Endodermal cell (in vitro differentiated cells): Measurements from ENCODE around the gene AMIGO1. TPM values are rescaled to one million over a fixed set of nuclear protein-coding genes. Genes with fewer than 3 reads are reported as not detected.

Experiments used
- DNase-seq: peaks from one replicate; pipeline ENCODE4 v3.0.0-alpha.2; 2017
- H3K27ac ChIP-seq: 2 replicates; pipeline ENCODE4 v1.5.1; 2013; ENCODE audit warnings: mild to moderate bottlenecking, low read depth, low read length, moderate library complexity
- H3K27me3 ChIP-seq: 2 replicates; pipeline ENCODE4 v1.6.1; 2013; ENCODE audit warnings: mild to moderate bottlenecking, low read length, moderate library complexity; ENCODE audit not compliant: insufficient read depth, control insufficient read depth, poor library complexity, severe bottlenecking
- H3K36me3 ChIP-seq: 2 replicates; pipeline ENCODE4 v1.7.0; 2013; ENCODE audit warnings: mild to moderate bottlenecking, low read length, moderate library complexity; ENCODE audit not compliant: control insufficient read depth, insufficient read depth
- H3K4me1 ChIP-seq: one replicate; pipeline ENCODE4 v1.7.0; 2013; ENCODE audit warnings: low read length; ENCODE audit not compliant: control insufficient read depth, insufficient read depth
- H3K4me3 ChIP-seq: 2 replicates; pipeline ENCODE4 v1.5.1; 2013; ENCODE audit warnings: mild to moderate bottlenecking, low read length, moderate library complexity
- H3K9ac ChIP-seq: 2 replicates; pipeline ENCODE4 v1.6.1; 2013; ENCODE audit warnings: mild to moderate bottlenecking, low read length, moderate library complexity; ENCODE audit not compliant: poor library complexity, severe bottlenecking; ENCODE audit errors: extremely low read depth
- H3K9me3 ChIP-seq: 2 replicates; pipeline ENCODE4 v1.6.1; 2013; ENCODE audit warnings: mild to moderate bottlenecking, low read length, moderate library complexity; ENCODE audit not compliant: control insufficient read depth
- H3K27ac Mint-ChIP-seq: 2 replicates; pipeline ENCODE4 v1.8.0; 2020; ENCODE audit warnings: mixed read lengths
- H3K27me3 Mint-ChIP-seq: 2 replicates; pipeline ENCODE4 v1.8.0; 2021; ENCODE audit warnings: mild to moderate bottlenecking, mixed read lengths; ENCODE audit not compliant: insufficient read depth
- H3K36me3 Mint-ChIP-seq: 2 replicates; pipeline ENCODE4 v1.8.0; 2020; ENCODE audit warnings: low read depth, mixed read lengths
- H3K4me1 Mint-ChIP-seq: 2 replicates; pipeline ENCODE4 v1.8.0; 2020; ENCODE audit warnings: mixed read lengths
- H3K4me3 Mint-ChIP-seq: 2 replicates; pipeline ENCODE4 v1.8.0; 2020; ENCODE audit warnings: mild to moderate bottlenecking, moderate library complexity, mixed read lengths
- H3K9me3 Mint-ChIP-seq: 2 replicates; pipeline ENCODE4 v1.8.0; 2020; ENCODE audit warnings: mild to moderate bottlenecking, mixed read lengths
- WGBS, 2 experiments: methylation state at CpG; one replicate each; pipeline versions ENCODE4 v1.1.5 to v1.1.7; 2013; ENCODE audit warnings: missing lambda C conversion rate in 2 of 2, mixed read lengths in 1 of 2; ENCODE audit not compliant: insufficient coverage in 1 of 2, insufficient read length in 1 of 2; 5-methylcytosine and 5-hydroxymethylcytosine counted together
- total RNA-seq, 2 donors: library from RNA; stranded (reverse); fragmentation: NEBNext Ultra II Directional in 1 of 2; extraction: Animal tissue kit (Norgen Biotek cat#: 25700) in 1 of 2; gene quantifications; 2 replicates in 1 of 2; 3 replicates in 1 of 2; pipeline ENCODE4 v1.2.1, GENCODE V29; 2021
- TF ChIP-seq, protein P1 (sequence below): fragments of 200-600 bp; sonication (generic); conservative IDR thresholded peaks from 2 replicates; pipeline ENCODE4 v1.5.0; 2021; ENCODE audit warnings: antibody characterized with exemption, mild to moderate bottlenecking

Gene AMIGO1
- total RNA-seq, 2 donors from 2014 or later = 2.4 to 2.7 TPM

DNA sequence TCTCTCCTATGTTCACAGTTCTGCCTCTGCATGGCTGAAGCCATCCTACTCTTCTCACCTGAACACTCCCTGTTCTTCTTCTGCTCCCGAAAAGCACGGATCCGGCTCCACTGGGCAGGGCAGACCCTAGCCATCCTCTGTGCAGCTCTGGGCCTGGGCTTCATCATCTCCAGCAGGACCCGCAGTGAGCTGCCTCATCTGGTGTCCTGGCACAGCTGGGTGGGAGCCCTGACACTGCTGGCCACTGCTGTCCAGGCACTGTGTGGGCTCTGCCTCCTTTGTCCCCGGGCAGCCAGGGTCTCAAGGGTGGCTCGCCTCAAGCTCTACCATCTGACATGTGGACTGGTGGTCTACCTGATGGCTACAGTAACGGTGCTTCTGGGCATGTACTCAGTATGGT, 13.8 kb downstream of the AMIGO1 start:
- no peaks in the 10 kb centered on the region for H3K9me3 ChIP-seq
- no peaks in the 10 kb centered on the region for H3K27me3 Mint-ChIP-seq
- H3K36me3 Mint-ChIP-seq = peaks cover 9% of the 10 kb centered on the region
- no peak overlapping the region for H3K27ac Mint-ChIP-seq
- no peaks in the 10 kb centered on the region for H3K9me3 Mint-ChIP-seq
- WGBS, 2 experiments = 89 to 95% methylated on average over 7 of the region's 7 CpGs
- peaks cover 12% of the 10 kb centered on the region for H3K4me1 Mint-ChIP-seq
- H3K9ac ChIP-seq = no peak overlapping the region
- no peak overlapping the region for H3K27ac ChIP-seq
- peaks cover 13% of the 10 kb centered on the region for H3K36me3 ChIP-seq
- no peak for DNase-seq
- peak overlapping the region; percentile 91 for H3K4me3 Mint-ChIP-seq
- TF ChIP-seq, protein P1, sequence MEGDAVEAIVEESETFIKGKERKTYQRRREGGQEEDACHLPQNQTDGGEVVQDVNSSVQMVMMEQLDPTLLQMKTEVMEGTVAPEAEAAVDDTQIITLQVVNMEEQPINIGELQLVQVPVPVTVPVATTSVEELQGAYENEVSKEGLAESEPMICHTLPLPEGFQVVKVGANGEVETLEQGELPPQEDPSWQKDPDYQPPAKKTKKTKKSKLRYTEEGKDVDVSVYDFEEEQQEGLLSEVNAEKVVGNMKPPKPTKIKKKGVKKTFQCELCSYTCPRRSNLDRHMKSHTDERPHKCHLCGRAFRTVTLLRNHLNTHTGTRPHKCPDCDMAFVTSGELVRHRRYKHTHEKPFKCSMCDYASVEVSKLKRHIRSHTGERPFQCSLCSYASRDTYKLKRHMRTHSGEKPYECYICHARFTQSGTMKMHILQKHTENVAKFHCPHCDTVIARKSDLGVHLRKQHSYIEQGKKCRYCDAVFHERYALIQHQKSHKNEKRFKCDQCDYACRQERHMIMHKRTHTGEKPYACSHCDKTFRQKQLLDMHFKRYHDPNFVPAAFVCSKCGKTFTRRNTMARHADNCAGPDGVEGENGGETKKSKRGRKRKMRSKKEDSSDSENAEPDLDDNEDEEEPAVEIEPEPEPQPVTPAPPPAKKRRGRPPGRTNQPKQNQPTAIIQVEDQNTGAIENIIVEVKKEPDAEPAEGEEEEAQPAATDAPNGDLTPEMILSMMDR = no peak
- no peak overlapping the region for H3K4me3 ChIP-seq
- H3K4me1 ChIP-seq = peaks cover 2% of the 10 kb centered on the region
- no peaks in the 10 kb centered on the region for H3K27me3 ChIP-seq

DNA sequence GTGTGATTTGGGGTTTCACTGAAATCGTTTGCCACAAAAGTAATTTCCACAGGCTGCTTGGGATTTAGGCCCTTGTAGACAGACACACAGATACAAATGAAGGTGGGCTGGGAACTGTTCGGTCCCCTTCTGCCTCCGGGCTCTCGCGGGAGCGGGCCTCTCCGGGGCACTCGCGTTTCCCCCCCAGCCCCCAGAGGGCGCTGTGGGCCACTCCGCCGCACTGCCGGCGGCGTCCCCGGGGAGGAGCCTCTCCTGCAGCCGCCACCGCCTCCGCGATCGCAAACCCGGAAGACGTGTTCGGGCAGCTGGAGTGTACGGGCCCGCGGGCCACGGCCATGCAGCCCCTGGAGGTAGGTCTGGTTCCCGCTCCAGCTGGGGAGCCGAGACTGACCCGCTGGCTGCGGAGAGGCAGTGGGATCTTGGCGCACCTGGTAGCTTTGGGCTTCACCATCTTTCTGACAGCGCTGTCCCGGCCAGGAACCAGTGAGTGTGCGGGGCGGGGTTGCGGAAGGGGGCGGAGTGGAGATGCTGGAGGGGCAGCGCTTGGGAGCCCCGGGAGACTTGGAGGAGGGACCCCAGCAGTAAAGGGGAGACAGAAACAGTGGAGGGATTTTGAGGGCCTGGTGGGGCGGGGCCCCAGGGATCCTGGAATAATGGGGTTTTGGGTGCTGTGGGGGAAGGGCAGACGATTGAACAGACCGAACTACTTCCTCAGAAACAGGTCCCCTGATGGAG, 15.6 kb downstream of the AMIGO1 start, which contains the start of gene CYB561D1:
Gene CYB561D1 (plus strand): TSS at position 290 of the 735 bp plus-strand sequence. CDS start 46 bp downstream, at position 336.
- TF ChIP-seq, protein P1 = peak; percentile 97
- H3K27ac Mint-ChIP-seq = peak within 1 kb of the TSS; percentile 80
- H3K27me3 ChIP-seq = no peaks in the 10 kb centered on the region
- H3K4me3 Mint-ChIP-seq = peak within 1 kb of the TSS; percentile 91
- H3K27ac ChIP-seq = no peak within 1 kb of the TSS
- H3K9me3 Mint-ChIP-seq = no peaks in the 10 kb centered on the region
- DNase-seq = peak; percentile 96
- H3K36me3 ChIP-seq = peaks cover 13% of the 10 kb centered on the region
- no peaks in the 10 kb centered on the region for H3K27me3 Mint-ChIP-seq
- no peaks in the 10 kb centered on the region for H3K9me3 ChIP-seq
- H3K9ac ChIP-seq = peak within 1 kb of the TSS; percentile 39
- whole genome bisulfite sequencing, 2 experiments = 1 to 2% methylated on average over 24 to 44 of the region's 44 CpGs
- peaks cover 12% of the 10 kb centered on the region for H3K4me1 Mint-ChIP-seq
- peaks cover 2% of the 10 kb centered on the region for H3K4me1 ChIP-seq
- H3K4me3 ChIP-seq = peak within 1 kb of the TSS; percentile 88
- peaks cover 9% of the 10 kb centered on the region for H3K36me3 Mint-ChIP-seq

DNA sequence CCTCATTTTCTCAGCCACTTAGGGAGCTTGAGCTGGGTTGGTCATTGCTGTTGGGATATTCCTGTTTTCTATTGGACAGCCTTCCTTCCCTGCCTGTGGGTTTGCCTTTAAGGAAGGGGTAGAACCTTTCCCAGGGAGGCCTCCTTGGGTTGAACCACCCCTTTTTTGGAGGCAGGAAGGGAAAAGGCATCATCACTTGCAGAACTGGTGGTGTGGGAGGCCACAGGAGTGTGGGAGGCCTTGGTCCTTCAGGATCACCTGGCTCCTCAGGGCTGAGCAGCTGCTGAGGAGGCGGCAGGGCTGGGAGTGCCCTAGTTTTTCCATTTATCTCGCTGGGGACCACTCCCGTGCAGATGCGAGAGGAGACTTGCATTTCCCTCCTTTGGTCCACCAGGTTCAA, 16.3 kb downstream of the AMIGO1 start:
- peak overlapping the region; percentile 91 for H3K4me3 Mint-ChIP-seq
- no peak overlapping the region for H3K27ac Mint-ChIP-seq
- no peaks in the 10 kb centered on the region for H3K9me3 Mint-ChIP-seq
- H3K4me3 ChIP-seq = no peak overlapping the region
- H3K36me3 Mint-ChIP-seq = peaks cover 9% of the 10 kb centered on the region
- H3K9me3 ChIP-seq = no peaks in the 10 kb centered on the region
- no peak overlapping the region for H3K27ac ChIP-seq
- H3K9ac ChIP-seq = no peak overlapping the region
- no peak for DNase-seq
- H3K4me1 ChIP-seq = no peaks in the 10 kb centered on the region
- H3K4me1 Mint-ChIP-seq = peaks cover 10% of the 10 kb centered on the region
- TF ChIP-seq, protein P1 = no peak
- no peaks in the 10 kb centered on the region for H3K27me3 Mint-ChIP-seq
- 92 to 100% methylated on average over 3 to 4 of the region's 4 CpGs for WGBS, 2 experiments
- no peaks in the 10 kb centered on the region for H3K27me3 ChIP-seq
- peaks cover 13% of the 10 kb centered on the region for H3K36me3 ChIP-seq
